Left ventricle myocardium superior (tissue), 1 donor: ENCODE measurements around the gene ZNF490. TPM values are rescaled to one million over a fixed set of nuclear protein-coding genes. Genes with fewer than 3 reads are reported as not detected.
"Not testable (repeated sequence)": the region's sequence is repeated elsewhere in the genome, so short reads cannot be mapped to it uniquely, and the experiment has no call there.

Experiments
- ATAC-seq: fragments of 200-7000 bp; cut with Tn5 transposase; one replicate; pipeline ENCODE4 v1.9.1; 2020; ENCODE audit warnings: mild to moderate bottlenecking, moderate library complexity
- DNase-seq: peaks from one replicate; pipeline ENCODE4 v3.0.0-alpha.2; 2020
- intact Hi-C: fragments of 100-400 bp; cut with micrococcal nuclease; formaldehyde crosslinking; loops from one replicate; pipeline ENCODE4 v1.11.0; 2022
- long read RNA-seq: library from polyadenylated mRNA; unstranded; transcript quantifications from one replicate; pipeline ENCODE4 v2.0.0, GENCODE V29; 2021
- total RNA-seq: library from RNA; stranded (reverse); fragmentation: NEBNext Ultra II Directional; extraction: Animal tissue kit (Norgen Biotek cat#: 25700); gene quantifications from one replicate; pipeline ENCODE4 v1.2.1, GENCODE V29; 2021
- donor health status: DM: no; HTN: yes; CAD: no; lungs with severe emphysema.

The ZNF490 gene
- total RNA-seq, result 5.1 TPM
- long read RNA-seq, partial matches to known transcripts, result 0 of 3 reads
- long read RNA-seq, other reads (novel, unspliced or antisense), result 3 of 3 reads

DNA sequence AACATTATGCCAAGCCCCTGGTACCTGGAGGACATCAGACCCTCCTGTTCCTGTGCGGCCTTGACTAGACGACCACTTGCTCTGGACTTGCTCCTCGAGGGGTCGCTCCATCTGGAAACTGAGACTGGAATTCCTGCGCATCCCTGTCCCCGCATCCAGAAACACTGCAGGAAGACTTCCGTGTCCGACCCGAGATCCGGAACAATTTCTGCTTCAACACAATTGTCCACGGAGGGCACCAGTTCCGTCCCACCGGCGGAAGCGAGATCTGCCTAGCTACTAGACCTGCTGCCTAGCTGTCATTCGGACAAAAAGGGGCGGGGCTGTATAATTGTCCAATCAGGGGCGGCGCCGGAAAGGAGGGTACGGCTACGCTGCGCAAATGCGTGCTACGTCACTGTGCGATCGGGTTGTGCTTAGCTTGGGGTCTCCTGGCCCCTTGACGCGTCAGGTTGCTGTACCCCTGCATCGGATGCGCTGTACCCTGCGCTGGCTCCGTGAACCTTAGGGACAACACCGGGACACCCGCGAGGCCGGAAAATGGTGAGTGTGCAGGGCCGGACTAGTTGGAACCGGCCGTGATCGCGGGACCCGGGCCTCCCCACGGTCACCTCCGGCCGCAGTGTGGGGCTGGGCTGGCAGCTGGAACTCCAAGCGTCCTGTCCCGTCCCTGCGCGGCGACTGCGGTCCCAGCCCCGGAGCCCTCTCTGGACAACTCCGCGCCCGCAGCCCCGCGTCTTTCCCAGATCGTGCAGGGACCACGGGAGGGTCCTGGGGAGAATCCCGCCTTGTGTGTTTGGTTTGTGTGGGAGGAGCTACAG is at the start of gene ZNF490, which contains the start of gene ZNF791:
ZNF490 (minus strand) TSS at position 274 of the 821 bp plus-strand sequence; CDS start at position 141, 133 bp downstream.
ZNF791 (plus strand) TSS at position 381 of the 821 bp plus-strand sequence; CDS start at position 541, 160 bp downstream.
- intact Hi-C loops, result no loop called here
- DNase-seq (peak; percentile 97), ATAC-seq (peak; percentile 99)

DNA sequence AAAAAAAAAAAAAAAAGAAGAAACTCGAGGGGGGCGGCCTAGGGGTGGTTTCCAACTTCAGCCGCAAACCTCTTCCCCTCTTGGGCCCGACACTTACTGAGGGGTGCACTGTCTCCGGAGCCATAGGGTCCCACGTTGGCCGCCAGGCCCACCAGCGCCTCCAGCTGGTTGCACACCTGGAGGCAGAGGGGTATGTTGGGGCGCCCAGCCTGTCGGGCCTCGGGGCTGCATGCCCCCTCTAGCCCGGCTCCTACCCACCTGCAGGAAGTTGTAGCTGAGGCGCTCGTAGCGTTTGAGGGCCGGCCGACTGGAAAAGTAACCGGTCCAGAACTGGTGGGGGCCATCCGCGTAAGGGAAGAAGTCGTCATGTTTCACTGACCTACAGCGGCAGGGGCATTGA is 47.4 kb upstream of the ZNF490 start:
- intact Hi-C loops, result no loop called here
- ATAC-seq (no peak), DNase-seq (no peak)

DNA sequence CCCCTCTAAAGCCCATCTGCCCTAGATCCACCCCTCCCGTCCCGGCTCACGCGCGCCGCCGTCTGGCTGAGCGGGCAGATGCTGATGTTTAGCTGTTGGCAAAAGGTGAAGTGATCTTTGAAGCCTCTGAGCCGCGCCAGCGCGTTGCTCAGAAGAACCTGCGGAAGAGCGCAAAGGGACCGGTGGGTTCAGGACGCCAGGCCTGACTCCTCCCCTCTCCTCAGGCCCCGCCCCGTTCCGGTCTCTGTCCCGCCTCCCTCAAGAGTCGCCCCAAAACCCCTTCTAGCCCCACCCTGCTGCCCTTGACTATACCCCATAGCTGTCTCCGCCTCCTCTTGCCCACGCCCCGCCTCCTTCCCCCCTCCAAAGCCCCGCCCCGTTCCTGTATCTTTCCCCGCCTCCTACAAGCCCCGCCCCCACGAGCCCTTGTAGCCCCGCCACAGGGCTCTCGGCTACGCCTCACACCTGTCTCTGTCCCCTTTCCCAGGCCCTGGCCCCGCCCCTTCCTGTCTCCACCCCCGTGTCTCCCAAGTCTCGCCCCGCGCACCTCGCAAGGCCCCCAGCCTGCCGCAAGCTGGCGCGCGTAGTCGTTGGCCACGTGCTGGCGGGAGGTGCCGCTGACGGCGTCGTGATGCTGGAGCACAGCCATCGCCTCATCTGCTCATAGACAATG is 46.4 kb upstream of the ZNF490 start:
- intact Hi-C loops, result no loop called here
- ATAC-seq (no peak), DNase-seq (no peak)

DNA sequence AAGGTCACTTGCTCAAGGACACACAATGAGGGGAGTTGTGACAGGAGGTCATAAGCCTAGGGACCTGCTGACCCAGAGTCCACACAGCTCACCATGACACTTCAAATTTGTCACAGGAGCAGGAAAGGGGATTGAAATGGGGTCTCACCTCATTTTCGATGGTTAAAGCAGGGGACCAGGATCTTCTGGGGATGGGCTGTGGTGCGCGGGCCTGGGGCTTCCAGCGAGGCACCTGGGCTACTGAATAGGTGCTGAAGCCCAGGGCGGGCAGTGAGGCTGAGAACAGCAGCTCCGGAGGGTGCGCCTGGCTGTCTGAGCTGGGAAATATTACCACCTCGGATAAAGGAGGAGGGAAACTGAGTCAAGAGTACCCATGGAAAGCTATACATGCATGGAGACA is 44.9 kb upstream of the ZNF490 start:
- no peak for ATAC-seq
- DNase-seq, result peak; percentile 15
- intact Hi-C loops, result no loop called here

DNA sequence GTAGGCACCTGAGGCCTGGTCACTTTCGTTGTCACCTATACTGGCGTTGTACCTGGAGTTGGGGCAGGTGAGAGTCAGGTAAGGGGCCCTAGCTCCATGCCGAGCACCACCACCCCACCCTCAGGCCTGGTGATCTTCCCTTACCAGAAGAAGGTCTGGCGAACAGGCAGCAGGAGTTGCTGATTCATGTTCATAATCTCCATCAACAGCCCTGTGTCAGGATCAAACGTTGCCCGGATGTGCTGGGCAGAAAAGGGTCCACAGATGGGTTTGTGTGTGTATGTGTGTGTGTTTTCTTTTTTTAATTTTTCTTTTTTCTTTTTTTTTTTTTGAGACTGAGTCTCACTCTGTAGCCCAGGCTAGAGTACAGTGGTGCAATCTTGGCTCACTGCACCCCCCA is 41.6 kb upstream of the ZNF490 start:
- ATAC-seq, result no peak
- intact Hi-C loops, result no loop called here
- peak; percentile 8 for DNase-seq

DNA sequence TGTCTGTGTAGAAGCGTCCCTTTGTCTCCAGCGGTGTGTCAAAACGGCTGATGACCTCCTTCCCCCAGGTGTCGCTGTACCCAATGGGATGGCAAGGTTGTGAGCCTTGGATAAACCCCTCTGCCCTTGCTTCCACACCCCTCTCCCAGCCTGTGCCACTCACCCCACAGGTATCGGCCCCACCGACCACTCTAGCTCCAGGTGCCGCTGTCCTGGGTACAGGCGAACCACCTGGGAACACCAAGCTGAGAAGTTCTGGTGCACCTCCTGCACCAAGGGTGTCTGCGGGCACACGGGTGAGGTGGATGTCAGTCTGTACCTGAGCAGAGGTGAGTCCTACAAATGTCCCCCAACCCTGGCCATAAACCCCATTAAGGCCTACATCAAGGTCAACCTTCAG is 39.3 kb upstream of the ZNF490 start:
- DNase-seq, result peak; percentile 11
- ATAC-seq, result no peak
- intact Hi-C loops, result no loop called here

DNA sequence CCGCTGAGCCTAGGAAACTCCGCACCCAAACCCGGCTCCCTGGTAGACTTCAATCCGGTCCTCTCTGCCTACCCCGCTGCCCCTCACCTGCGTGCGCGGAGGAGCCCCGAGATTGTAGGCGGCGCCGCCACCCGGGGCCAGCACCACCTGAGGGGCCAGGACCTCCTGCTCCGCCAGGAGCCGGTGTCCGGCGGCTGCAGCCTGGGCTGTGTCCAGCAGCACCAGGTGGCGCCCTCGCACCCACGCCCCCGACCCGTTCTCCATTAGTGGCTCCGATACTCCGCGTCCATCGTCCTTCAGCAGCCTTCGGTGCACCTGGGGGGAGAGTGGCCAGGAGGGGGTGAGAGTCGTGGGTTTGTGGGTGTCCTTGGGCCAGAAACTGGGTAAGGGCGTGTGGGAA is 37.5 kb upstream of the ZNF490 start:
- DNase-seq (peak; percentile 44), ATAC-seq (peak; percentile 71)
- intact Hi-C loops, result no loop called here

DNA sequence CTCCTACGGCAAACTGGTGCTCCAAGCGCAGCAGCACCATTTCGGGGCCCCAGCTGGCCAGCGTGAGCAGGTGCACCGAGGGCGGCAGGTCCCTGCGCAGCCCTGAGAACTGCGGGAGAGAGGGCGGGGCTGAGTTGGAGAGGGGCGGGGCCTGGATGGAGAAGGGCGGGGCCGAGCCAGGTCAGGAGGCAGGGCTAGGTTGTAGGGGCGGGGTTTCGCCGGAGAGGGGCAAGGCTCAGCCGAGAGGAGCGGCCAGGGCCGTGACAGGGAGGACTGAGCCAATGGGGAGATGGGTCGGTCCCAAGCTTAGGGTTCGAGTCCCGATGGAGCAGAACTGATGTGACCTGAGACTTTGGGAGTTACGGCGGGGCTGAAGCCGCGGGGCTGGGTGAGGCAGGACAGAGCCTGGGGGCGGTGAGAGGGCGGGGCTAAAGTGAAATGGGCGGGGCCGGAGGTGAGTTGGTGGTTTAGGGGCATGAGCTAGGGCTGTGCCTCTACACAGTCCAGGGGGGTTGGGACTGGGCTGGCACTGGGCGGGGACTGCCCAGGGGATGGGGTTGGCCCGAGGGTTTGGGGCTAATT is 37.0 kb upstream of the ZNF490 start:
- ATAC-seq (peak; percentile 88), DNase-seq (peak; percentile 66)
- intact Hi-C loops, result no loop called here

DNA sequence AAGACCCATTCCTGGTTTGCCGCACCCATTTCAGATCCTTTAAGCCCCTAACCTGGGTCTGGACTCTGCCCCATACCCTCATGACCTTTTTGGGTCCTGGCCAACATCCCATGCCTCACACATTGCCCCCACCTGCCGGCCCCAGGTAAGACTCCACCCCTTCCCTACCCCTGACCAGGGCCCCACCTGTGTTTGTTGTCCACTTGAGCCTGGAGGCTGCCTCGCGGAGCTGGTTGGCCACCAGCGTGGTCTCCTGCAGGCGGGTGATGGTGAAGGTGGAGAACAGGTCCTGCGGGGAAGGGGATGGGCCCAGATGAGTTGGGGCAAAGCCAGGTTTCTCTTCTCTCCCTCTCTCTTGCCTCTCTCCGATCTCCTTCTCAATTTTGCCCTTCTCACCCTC is 36.4 kb upstream of the ZNF490 start:
- intact Hi-C loops, result no loop called here
- ATAC-seq, result no peak

DNA sequence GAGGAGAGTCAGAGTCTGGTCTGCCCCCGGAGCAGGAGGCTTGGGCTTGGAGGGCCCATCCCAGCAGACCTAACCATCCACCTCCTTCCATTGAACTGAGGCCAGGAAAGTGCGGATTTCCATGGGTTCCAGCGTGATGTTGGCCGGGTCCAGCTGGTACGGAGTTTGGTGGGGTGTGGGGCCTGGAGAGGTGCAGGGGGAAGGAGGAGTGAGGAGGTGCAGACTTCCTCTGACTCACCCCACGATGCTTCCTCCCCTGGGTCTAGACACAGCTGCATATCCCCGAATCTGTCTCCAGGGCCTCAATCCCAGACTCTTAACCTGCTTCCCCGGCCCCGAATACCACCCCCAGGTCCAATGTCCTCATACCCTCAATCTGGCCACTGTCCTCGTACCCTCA is 35.9 kb upstream of the ZNF490 start:
- intact Hi-C loops, result no loop called here
- DNase-seq, result no peak
- no peak for ATAC-seq

More for the DNA sequence above, 36.4 kb upstream of the ZNF490 start:
- no peak for DNase-seq

DNA sequence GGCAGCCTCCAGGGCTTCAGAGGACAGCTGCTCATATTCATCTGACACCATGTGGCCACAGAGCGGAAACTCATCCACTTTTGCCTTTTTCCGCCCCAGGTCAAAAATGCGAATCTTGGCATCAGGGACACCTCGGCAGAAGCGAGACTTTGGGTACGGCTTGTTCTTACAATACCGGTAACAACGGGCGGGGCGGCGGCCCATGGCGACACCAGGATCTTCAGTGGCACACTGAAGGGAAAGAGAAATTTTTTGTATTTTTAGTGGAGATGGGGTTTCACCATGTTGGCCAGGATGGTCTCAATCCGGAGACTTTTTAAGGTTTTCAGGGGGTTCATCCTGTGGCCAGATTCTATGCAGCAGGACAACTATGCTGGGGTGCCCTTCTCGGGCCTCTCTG is 33.1 kb upstream of the ZNF490 start:
- ATAC-seq, intact Hi-C loops: not testable (repeated sequence)
- peak; percentile 5 for DNase-seq

DNA sequence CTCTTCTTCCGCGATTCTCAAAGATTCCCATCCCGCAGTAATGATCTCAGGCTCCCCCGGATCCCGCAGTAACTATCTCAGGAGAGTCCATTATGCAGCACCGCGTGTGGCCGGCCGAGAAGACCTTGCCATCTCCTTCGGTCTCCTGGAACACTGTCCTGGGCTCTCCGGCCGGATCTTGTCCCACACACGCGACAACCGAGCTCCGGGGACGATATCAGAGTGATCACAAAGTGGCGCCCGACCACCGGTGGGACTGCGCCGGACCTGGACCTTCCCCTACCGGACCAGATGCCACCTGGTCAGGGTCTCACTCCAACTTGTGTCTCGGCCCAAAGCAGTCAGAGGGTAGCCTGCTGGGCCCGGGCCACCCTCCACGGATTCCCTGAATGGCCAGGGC is 31.9 kb upstream of the ZNF490 start:
- ATAC-seq (no peak), DNase-seq (peak; percentile 15)
- intact Hi-C loops, result no loop called here

DNA sequence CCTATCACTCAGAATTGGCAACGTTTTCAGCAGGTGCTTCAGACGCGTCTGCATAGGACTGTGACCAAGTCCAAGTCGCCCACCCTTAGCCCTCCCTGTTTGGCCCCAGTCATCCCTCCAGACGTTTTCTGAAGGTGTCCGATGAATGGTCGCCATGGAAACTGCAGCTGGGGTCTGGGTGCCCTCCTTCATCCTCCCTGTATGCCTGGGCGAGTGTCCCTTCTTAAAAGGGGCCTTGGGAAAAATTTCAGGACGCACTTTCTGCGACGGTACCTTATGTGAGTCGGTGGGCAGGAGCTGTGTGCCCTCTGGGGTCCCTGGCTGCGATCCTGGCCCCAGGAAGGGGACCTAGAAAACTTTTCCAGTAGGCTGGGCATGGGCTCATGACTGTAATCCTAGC is 30.8 kb upstream of the ZNF490 start:
- intact Hi-C loops, result no loop called here
- ATAC-seq, result no peak
- no peak for DNase-seq

DNA sequence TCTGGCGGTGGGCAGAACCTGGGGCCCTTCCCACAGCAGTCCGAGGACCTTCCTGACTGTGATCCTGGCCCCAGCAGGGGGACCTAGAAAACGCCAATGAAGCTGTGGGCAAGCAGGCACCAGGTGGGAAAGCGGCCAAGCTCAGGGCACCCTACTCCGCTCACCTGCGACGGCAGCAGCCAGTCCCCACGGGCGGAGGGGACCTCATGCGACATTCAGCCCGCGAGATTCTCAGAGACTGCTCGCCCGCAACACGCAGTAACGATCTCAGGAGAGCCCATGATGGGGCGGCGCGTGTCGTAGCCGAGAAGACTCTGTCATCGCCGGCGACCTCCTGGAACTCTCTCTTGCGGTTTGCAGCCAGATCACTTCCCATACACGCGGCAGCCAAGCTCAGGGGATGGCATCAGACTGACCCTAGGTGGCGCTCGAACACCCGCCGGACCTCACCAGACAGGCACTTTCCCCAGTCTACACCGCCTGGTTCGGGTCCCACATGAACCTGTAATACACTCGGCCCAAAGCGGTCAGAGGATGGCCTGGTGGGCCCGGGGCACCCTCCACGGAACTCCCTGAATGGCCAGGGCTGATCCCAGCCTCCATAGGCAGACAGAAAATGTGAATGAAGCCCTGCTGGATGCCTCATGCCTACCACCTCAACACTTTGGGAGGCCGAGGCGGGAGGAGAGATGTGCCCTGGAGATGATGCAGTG is 29.4 kb upstream of the ZNF490 start:
- intact Hi-C loops, result no loop called here
- peak; percentile 92 for ATAC-seq

DNA sequence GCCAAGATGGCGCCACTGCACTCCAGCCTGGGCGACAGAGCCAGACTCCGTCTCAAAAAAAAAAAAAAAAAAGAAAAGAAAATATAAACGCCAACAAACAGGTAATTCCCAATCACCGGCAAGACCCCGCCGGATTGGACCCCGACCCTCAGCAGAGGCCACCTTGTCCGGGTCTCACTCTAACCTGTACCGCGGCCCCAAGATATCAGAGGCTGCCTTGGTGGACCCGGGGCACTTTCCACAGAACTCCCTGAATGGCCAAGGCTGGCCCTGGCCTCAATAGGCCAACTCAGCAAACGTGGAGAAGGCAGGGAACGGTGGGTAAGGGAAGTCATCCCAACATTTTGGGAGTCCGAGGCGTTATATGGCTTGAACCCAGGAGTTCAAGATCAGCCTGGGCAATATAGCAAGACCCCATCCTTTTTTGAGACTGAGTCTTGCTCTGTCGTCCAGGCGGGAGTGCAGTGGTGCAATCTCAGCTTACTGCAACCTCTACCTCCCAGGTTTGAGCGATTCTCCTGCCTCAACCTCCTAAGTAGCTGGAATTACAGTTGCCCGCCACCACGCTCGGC is 28.1 kb upstream of the ZNF490 start:
- intact Hi-C loops, result no loop called here
- ATAC-seq (no peak), DNase-seq (peak; percentile 14)

More for the DNA sequence above, 29.4 kb upstream of the ZNF490 start:
- DNase-seq, result peak; percentile 88

DNA sequence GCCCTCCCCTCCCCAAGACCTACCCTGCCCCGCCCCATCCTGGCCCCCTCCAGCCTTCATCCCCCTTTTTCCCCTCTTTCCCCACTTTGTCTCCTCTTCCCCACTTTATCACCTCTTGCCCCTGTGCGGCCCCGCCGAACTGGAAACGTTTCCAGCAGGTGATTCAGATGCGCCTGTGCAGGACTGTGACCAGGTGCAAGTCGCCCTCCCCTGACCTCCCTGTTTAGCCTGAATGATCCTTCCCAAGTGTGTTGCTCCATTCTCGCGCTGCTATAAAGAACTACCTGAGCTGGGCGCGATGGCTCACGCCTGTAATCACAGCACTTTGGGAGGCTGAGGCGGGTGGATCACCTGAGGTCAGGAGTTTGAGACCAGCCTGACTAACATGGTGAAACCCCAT is 26.0 kb upstream of the ZNF490 start:
- peak; percentile 9 for DNase-seq
- intact Hi-C loops, result no loop called here
- ATAC-seq, result no peak

DNA sequence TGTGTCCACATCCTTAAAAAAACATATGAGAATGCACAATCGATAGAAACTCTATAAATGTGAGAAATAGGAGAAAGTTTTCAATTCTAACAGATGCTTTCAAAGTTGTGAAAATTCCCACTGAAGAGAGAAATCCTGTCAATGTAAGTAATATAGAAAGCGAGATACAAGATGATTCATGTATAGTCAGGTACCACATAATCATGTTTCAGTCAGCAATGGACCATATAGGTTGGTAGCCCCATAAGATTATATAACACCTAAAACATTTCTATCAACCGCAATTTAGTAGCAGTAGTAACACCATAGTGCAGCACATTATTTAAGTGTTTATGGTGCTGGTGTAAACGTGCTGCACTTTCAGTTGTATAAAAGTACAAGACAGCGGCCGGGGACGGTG is 18.6 kb upstream of the ZNF490 start:
- no peak for DNase-seq
- ATAC-seq, result no peak
- intact Hi-C loops, result no loop called here

DNA sequence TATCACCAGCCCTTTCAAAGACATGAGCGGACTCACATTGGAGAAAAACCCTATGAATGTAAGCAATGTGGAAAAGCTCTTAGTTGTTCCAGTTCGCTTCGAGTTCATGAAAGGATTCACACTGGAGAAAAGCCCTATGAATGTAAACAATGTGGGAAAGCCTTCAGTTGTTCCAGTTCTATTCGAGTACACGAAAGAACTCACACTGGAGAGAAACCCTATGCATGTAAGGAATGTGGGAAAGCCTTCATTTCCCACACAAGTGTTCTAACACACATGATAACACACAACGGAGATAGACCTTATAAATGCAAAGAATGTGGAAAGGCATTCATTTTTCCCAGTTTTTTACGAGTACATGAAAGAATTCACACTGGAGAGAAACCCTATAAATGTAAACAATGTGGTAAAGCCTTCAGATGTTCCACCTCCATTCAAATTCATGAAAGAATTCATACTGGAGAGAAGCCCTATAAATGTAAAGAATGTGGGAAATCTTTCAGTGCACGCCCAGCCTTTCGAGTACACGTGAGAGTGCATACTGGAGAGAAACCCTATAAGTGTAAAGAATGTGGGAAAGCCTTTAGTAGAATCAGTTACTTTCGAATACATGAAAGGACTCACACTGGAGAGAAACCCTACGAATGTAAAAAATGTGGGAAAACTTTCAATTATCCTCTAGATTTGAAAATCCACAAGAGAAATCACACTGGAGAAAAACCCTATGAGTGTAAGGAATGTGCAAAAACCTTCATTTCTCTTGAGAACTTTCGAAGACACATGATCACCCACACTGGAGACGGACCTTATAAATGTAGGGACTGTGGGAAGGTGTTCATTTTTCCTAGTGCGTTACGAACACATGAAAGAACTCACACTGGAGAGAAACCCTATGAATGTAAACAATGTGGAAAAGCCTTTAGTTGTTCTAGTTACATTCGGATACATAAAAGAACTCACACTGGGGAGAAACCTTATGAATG is 17.7 kb upstream of the ZNF490 start:
- ATAC-seq (no peak), DNase-seq (no peak)
- intact Hi-C loops, result no loop called here
